HG03558 (cell line): ENCODE results near the gene SAMM50.

ENCODE experiments used
- ATAC-seq: cut with Tn5 transposase; IDR thresholded peaks from one replicate; pipeline ENCODE4 v1.9.1; 2021; ENCODE audit warnings: moderate number of reproducible peaks; ENCODE audit not compliant: unreplicated experiment; ENCODE audit errors: extremely low read depth

Gene SAMM50

DNA sequence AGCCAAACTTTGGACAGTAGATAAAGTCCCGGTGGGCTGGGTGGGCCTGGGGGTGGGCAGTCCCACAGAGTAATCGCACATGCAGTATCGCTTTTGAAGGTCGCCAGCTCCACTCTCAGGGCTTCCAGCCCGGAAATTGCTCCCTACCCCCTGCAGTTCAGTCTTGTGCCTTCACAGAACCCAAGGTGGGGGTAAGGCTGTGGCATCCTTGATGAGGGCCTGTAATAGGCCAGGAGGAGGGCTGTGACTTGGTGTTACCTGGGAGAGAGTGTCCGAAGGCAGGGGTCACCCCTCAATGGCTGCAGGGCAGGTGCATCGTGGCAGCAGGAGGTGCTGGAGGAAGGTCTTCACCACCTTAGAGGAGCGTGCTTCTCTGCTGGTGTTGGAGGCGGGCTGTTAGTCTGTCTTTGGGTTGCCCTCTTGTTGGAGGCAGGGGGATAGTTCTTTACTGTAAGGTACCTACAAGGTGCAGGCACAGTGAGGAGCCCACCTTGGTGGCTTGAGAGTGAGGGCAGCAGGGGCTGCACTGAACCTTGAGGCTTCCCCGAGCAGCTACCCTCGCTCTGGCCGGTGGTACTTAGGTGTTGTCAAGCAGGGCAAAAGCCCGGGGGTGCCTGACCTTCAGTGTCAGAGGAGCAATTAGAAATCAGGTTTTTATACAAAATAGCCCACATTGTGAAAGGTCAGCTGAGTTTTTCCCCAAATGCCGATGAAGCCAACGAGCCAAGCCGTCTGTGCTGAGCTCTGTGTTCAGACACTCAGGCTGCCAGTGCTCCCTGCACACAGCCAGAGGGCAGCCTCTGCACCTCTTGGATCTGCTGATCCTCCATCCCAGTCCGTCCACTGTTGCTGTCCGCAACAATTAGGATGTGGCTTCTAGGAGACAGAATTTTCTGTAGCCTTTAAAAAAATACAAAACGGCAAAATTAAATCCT, 21.9 kb downstream of the SAMM50 start:
- ATAC-seq = no peak

DNA sequence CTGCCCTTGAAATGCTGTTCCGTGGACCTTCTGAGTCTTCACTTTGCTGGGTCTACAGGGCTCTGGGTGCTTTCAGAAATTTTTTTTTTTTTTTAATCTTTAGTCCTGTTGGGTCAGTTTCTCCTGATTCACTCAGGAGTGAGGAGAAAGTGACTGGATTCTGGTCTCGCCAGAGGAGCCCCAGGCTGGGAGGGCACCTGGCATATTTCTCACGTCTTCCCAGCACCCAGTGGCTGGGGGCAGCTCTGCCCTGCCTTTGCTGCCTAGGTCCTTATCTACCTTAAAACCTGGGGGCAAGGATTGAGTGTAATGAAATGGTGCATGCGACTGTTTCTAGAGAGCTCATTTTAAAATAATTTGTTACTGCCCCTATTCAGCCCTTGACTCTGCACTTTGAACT, 23.3 kb downstream of the SAMM50 start:
- ATAC-seq = no peak

DNA sequence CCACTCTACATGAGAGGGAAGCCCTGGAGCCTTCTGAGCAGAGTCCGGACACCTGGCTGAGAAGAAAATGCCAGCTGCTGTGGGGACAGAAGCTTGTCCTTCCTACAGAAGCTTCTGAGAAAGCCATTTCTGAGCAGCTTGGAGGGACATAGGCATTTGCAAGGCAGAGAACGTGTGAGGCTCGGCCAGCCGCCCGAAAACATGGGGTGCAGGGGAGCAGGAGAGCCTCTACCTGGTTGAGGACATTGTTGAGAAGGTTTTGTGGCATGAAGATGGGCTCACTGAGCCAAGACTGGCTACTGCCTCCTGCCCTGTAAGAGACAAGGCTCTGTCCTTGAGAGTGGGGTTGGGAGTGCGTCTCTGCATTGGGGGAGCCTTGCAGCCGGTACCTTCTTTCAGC, 25.3 kb downstream of the SAMM50 start:
- ATAC-seq = no peak

DNA sequence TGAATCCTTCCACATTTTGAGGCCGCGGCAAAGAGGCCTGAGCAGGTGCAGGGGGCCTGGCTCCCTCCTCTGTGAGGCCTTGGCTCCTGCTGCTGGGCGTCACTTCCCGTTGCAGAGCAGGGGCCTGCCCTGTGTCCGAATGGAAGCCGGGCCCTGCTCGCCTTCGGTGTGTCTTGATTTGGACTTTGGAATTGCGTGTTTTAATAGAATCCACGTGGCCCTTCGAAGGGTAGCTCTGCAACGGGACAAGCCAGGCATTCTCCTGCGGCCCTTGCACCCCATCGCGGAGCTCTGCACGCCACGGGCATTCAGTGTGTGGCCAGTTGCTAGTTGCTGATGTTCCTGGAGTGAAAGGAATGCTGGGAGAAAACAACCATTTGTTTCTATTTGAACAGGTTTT, 25.8 kb downstream of the SAMM50 start:
- no peak for ATAC-seq

DNA sequence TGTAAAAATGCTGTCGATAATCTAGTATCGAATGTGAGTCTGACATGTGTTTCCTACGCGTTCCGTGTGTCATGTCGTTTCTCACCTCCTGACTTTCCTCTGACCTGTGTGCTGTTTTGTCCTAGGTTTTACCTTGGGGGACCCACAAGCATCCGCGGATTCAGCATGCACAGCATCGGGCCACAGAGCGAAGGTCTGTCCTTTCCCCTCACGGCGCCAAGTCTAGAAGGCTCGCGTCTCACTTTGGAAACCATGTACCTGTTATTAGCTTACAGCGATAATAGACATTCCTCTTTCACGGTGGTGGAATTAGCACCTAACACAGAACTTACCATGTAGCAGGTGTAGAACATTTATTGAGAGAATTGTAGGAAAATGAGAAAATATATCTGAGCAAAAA, 28.6 kb downstream of the SAMM50 start:
- no peak for ATAC-seq

DNA sequence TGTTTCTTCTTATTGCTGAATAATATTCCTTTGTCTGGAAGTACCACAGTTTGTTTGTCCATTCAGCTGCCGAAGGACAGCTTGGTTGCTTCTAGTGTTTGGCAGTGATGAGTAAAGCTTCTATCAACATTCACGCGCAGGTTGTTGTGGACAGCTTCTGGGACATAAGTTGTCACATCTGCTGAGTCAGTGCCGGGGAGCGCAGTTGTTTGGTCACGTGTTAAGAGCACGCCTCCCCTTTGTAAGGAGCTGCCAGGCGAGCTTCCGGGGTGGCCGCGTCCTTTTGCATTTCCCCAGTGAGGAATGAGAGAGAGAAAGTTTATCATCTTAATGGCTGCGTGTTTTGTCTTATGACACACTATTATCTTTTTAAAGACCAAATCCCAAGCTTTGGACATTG, 30.3 kb downstream of the SAMM50 start:
- no peak for ATAC-seq

DNA sequence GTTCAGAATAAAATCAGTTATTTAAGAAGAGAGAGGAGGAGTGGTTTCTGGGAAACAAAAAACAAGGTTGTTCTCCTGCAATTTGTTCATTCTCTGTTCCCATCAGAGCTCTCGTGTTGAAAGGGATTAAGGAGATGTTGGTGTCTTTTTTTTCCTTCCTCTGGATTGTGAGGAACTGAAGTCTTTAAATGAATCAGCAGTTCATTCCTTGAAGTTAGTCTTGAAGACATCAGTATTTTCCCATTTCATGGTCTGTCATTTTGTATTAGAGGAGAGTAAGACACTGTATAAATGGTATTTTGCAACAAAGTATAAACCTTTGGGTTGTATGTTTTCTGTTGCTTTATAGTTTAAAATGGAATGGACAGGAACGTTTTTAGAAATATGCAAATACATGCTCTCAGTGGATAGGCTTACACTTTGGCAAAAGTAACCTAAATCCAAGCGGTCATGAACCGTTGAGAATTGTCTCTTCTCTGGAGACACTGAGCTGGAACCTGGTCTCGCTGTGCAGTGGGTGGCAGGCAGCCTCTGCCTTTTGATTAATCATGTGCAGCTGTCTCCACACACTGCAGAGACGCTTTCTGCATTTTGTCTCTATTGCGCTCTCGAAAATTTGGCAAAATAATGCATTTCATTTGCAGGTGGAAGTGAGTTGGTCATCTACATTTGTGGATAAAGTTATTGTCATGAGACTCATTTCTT, 33.0 kb downstream of the SAMM50 start:
- no peak for ATAC-seq

DNA sequence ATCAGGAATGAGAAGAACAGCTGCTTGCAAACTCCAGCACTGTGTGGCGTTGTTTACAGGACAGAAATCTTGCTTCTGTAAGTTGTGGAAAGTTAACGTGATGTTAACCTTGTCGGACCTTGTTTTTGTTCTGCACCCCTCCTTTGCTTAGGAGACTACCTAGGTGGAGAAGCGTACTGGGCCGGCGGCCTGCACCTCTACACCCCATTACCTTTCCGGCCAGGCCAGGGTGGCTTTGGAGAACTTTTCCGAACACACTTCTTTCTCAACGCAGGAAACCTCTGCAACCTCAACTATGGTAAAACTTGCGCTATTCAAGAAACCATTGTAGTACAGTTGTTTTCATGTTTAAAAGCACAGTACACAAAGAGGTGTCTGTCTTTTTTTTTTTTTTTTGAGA, 33.7 kb downstream of the SAMM50 start:
- no peak for ATAC-seq

DNA sequence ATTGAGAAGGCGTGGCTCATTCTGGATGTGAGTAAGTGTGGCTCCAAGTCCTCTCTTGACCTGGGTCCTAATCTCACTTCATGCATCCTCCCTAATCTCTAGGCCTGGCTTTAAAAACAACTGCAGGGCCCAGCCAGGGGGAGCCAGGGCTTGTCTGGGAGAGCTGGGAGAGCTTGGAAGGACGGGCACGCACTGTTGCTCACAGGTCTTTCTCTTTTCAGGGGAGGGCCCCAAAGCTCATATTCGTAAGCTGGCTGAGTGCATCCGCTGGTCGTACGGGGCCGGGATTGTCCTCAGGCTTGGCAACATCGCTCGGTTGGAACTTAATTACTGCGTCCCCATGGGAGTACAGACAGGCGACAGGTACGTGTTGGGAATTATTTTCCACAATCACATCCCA, 34.8 kb downstream of the SAMM50 start:
- ATAC-seq = no peak

DNA sequence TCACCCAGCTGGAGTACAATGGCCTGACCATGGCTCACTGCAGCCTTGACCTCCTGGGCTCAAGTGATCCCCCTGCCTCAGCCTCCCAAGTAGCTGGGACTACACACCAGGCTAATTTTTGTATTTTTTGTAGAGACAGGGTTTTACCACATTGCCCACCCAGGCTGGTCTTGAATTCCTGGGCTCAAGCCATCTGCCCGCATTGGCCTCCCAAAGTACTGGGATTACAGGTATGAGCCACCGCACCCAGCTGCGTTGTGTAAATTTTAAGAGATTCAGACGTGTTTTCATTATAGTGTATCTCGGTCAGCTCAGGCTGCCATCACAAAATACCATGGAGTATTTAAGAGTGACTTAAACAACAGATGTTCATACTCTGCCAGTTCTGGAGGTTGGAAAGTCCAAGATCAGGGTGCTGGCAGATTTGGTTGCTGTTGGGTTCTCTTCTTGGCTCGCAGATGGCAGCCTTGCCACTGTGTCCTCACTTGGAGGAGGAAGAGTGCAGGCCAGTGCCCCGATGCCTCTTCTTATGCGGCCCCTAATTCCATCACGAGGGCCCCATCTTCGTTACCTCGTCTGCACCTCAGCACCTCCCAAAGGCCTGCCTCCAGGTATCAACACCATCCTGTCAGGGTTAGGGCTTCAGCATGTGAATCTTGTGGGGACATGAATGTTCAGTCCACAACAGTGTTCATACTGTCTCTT, 36.2 kb downstream of the SAMM50 start:
- ATAC-seq = no peak

DNA sequence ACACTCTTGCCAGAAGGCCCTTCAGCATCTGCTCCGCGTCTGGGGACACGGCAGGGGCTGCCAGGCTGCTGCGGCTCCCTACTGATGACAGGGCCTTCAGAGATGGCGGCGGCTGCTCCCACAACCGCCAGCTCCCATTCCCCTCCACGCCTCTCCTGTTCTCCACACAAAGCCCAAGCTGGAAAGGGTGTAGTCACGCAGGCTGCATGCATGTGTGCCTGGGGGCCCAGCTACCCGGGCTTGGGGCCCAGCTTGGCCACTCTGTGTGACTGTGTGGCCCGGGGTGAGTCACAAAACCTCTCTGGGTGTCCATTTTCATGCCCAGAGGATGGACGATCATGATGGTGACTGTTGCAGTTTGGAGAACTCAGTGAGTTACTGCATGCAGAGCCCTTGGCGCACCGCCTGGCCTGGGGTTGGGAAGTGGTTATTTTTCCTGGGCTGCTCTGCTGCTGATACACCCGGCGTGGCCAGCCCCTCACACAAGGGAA, 37.1 kb downstream of the SAMM50 start:
- ATAC-seq = no peak

DNA sequence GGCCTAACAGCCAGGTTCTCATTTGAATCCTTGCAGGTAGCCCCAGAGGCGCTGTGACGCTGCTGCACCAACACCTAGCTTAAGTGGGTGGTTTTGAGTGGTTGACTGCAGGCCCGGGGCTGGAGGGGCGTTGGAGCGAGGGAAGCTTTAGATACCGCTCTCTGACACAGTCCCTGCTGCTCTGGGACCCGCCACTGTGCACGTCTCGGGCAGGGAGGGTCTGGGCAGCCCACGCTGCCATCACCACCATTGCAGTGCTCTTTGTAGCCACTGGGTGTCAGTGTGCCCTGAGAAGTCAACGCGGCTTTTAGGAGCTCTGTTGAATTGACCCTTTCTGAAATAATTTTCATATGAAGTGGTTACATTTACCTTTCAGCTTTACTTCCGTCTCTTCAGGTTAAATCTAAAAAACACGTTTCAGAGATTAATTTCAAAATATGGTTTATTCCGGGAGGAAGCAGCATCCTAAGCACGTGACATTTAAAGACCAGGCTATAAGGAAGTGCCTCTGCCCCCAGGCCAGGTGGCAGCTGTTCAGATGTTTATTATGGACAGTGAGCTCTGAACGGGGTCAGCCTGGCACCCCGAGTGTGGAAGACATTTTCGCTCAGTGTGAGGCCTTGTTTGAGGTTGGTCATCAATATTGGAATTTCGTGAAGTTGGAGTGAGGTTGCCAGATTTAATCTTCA, 38.0 kb downstream of the SAMM50 start:
- no peak for ATAC-seq

DNA sequence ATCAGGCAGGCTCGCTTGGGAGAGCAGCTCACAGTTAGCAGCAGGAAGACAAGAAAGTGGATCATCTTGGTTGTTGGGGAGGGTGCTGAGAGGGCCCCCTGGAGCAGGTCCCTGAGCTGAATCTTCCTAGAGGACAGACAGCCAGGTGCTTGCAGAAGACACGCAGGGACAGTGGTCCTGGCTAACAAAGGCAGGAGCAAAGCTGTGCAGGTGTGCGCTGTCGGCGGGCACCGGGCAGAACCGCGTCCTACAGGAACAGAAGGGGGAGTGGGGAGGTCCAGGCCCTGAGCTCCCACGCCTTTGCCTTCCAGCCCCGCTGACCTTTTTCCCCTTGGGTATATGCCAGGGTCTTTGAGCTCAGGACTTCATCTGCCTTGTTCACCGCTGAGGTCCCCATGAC, 38.8 kb downstream of the SAMM50 start:
- no peak for ATAC-seq

DNA sequence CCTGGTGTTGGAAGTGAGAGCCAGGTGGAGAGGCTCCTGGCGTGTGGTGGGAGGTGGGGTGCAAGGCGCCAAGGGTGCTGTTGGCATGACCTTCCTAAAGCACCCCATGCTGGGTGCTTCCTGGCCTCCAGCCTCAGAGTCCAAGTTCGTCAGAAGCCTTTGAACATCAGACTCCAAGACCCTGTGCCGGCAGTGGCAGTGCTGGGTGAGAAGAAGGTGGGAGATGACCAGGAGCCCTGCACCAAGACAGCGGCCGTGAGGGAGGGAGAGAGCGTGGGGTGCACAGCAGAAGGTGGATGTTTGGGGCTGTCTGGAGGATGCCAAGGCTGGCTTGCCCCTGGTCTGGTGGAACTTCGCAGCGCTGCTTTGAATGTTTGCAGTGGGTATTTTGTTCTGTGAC, 39.2 kb downstream of the SAMM50 start:
- no peak for ATAC-seq

DNA sequence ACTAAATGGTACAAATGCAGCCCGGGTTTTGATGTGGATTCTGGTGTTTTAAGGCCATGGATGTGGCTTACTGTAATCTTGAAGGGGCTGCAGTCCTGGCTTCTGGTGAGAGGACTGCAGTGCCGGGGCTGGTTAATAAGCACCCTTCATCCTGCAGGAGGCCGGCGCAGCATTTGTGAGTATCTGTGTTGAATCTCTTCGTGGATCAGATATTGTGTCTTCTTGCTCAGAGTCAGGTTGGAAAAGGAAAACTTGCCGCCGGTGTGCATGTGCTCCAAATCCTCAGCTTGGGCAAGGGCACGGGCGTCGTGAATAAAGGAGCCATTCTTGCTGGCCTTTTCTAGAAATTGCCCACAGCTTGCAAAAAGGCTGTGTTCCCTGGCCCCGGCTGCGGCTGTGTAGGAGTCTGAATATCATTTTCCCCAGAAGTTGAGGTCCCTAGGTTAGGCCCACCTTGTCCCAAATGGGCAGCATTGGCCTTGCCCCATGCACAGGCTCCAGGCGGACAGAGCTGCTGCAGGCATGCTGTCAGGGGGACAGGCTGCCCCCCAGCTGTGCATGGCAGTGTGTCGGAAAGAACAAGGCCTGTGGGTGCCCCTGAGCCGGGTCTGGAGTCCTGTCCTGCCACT, 39.9 kb downstream of the SAMM50 start:
- no peak for ATAC-seq

DNA sequence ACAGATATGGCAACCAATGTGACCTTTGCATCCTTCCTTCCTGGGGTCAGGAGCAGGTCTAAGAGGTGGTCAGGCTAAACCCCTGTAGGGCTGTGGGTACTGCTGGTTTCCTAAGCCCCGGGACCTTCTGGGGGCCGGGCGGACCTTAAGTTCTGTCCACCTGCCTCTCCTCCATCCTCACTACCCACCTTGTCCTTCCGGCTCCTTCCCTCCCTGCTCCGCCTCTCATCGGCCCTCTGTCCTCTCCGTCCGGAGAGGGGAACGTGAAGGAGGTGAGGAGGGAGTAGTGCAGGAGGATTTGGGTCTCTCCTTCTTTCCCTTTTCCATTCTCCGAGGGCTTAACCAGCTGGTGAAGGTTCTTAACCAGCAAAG, 40.5 kb downstream of the SAMM50 start:
- no peak for ATAC-seq

DNA sequence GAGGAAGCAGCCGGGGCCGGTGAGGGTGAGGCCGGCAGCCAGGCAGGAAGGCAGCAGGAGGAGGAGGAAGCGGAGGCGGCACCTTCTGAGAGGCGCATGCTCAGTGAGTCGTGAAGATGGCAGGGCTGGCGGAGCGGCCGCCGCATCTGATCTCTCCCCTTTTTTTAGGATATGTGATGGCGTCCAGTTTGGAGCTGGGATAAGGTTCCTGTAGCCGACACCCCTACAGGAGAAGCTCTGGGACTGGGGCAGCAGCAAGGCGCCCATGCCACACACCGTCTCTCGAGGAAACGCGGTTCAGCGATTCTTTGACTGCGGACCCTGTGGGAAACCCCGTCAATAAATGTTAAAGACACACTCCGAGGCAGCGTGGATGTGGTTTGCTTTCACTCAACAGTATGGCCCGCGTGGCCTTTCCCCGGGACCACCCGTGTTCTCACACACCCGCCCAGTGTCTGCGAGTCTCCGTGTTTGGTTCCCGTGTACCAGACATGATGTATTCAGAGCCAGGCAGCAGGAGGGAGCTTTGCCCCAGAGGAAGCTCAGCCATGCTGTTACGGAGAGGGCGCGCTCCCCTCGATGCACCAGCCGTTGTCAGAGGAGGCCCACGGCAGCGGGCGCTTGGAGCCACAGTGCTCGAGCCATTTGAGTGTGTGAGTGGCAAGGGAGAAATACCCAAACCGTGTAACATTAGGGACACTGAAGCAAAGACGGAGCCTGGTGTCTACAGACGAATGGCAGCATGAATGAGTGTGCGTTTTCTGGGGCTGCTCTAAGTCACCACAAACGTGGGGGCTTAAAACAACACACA, 41.1 kb downstream of the SAMM50 start:
- no peak for ATAC-seq

DNA sequence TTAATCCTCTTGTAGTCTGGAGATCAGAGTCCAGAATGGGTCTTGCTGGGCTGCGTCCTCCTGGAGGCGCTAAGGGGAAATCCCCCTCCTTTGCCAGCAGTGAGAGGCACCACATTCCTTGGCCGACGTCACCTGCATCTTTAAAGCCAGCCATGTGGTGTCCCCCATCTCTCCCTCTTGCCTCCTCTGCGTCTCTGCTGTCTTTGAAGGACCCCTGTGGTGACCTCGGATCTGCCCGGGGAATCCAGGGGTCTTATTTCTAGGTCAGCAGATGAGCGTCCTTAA, 41.7 kb downstream of the SAMM50 start:
- no peak for ATAC-seq

DNA sequence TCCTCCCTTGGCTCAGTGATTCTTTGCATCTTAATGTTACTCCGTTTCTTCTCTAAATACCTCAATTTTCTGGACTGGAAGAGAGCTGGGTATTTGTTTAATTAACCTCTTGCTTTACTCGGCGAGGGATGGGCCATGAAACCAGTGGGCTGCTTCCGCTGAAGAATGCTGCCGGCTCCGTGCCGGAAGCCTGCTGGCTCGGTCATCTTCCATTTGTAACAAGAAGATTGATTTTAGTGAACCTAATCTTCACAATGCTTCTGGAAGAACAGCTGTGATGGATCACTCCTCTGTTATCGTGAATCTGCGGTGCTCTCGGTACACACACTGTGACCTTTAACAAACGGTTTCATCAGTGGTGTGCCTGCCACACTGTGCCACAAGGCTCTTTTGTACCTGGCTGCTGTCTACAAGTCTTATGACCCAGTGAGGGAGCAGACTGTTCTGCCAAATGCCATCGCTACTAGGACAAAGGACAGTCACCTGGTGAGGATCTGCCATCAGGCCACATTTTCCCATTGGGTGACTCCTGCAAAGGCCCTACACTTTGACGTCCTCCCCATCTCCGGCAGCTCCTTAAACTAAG, 43.5 kb downstream of the SAMM50 start:
- no peak for ATAC-seq
